NCI-H69 (cell line): ENCODE measurements around the gene TMSB4X.
"Not testable (repeated sequence)": the region's sequence is repeated elsewhere in the genome, so short reads cannot be mapped to it uniquely, and the experiment has no call there.

Experiments
- DNase-seq: peaks from one replicate; lab custom pipeline; 2025; lab: John Stamatoyannopoulos, UW

Gene TMSB4X

GRCh38 chrX:12955882-12956703 lies 18.8 kb upstream of the TMSB4X start:
- no peak for DNase-seq

- peak; percentile 50 for DNase-seq
Observed at GRCh38 chrX:12956704-12957534, 18.0 kb upstream of the TMSB4X start.

GRCh38 chrX:12958059-12958458 lies 16.9 kb upstream of the TMSB4X start:
- DNase-seq = no peak

GRCh38 chrX:12958461-12958860 lies 16.4 kb upstream of the TMSB4X start:
- no peak for DNase-seq

GRCh38 chrX:12961196-12961718 lies 13.7 kb upstream of the TMSB4X start:
- DNase-seq = no peak

GRCh38 chrX:12962041-12962504 lies 12.8 kb upstream of the TMSB4X start:
- DNase-seq = no peak

- DNase-seq = not testable (repeated sequence)
Observed at GRCh38 chrX:12963210-12963850, 11.6 kb upstream of the TMSB4X start.

- no peak for DNase-seq
Observed at GRCh38 chrX:12965131-12965940, 9.6 kb upstream of the TMSB4X start.

- DNase-seq = no peak
Observed at GRCh38 chrX:12966151-12966550, 8.8 kb upstream of the TMSB4X start.

GRCh38 chrX:12967711-12968465 lies 7.0 kb upstream of the TMSB4X start:
- no peak for DNase-seq

GRCh38 chrX:12970691-12971202 lies 4.2 kb upstream of the TMSB4X start:
- peak; percentile 50 for DNase-seq

- peak; percentile 14 for DNase-seq
Observed at GRCh38 chrX:12971282-12972003, 3.5 kb upstream of the TMSB4X start.

- DNase-seq = no peak
Observed at GRCh38 chrX:12972243-12972642, 2.7 kb upstream of the TMSB4X start.

GRCh38 chrX:12972878-12973560 lies 1.9 kb upstream of the TMSB4X start:
- no peak for DNase-seq

- peak; percentile 27 for DNase-seq
Observed at GRCh38 chrX:12973561-12974304, 1.2 kb upstream of the TMSB4X start.

GRCh38 chrX:12974305-12974795 lies 560 bp upstream of the TMSB4X start:
- peak; percentile 79 for DNase-seq

GRCh38 chrX:12975670-12975965 lies 708 bp downstream of the TMSB4X start:
- DNase-seq = peak; percentile 67

- peak; percentile 78 for DNase-seq
Observed at GRCh38 chrX:12975991-12976558, 1.2 kb downstream of the TMSB4X start.
